B cell (primary cell): ENCODE results near the gene HFE. TPM values are rescaled to one million over a fixed set of nuclear protein-coding genes. Genes with fewer than 3 reads are reported as not detected.

Experiments used
- ATAC-seq: fragments of 200-7000 bp; cut with Tn5 transposase; one replicate; pipeline ENCODE4 v1.10.0; 2021; ENCODE audit warnings: low read depth, mild to moderate bottlenecking, moderate number of reproducible peaks, moderate library complexity
- CTCF ChIA-PET: fragments of 350-600 bp; sonication (Branson Sonifier 250); formaldehyde crosslinking; loops from one replicate; lab custom pipeline; 2021; ENCODE audit warnings: antibody characterized with exemption, inconsistent platforms; lab: Charles Lee
- POLR2A ChIA-PET: fragments of 350-600 bp; sonication (Branson Sonifier 250); formaldehyde crosslinking; loops from one replicate; lab custom pipeline; 2021; ENCODE audit warnings: antibody characterized with exemption; lab: Charles Lee
- DNase-seq: peaks from one replicate; pipeline ENCODE4 v3.0.0; 2013
- H2AFZ ChIP-seq: 2 replicates; pipeline ENCODE4 v1.6.1; 2012; ENCODE audit warnings: mild to moderate bottlenecking, low read depth, low read length; ENCODE audit not compliant: insufficient read depth, poor library complexity, severe bottlenecking
- H3K27ac ChIP-seq, 2 donors: 1 replicate in 1 of 2; 2 replicates in 1 of 2; pipeline ENCODE4 v1.5.1; 2012 to 2013; ENCODE audit warnings: low read length in 2 of 2, mild to moderate bottlenecking in 2 of 2, moderate library complexity in 1 of 2
- H3K27me3 ChIP-seq, 4 experiments: fragments of 200-600 bp in 1 of 4; sonication (generic) in 1 of 4; replicated peaks in 1 of 4; 1 replicate in 2 of 4; 2 replicates in 2 of 4; pipeline versions ENCODE4 v1.6.1 to v1.7.0; 2013 to 2016; ENCODE audit warnings: low read length in 3 of 4, mild to moderate bottlenecking in 2 of 4, mixed read lengths in 1 of 4, moderate library complexity in 1 of 4; ENCODE audit not compliant: insufficient read depth in 4 of 4, control insufficient read depth in 3 of 4; ENCODE audit errors: control extremely low read depth in 1 of 4
- H3K36me3 ChIP-seq, 2 experiments: replicated peaks in 1 of 2; 1 replicate in 1 of 2; 2 replicates in 1 of 2; pipeline versions ENCODE4 v1.6.1 to v1.7.1; 2013; ENCODE audit warnings: low read length in 1 of 2; ENCODE audit not compliant: insufficient read depth in 2 of 2, control insufficient read depth in 1 of 2; ENCODE audit errors: control extremely low read depth in 1 of 2, extremely low read depth in 1 of 2
- H3K4me1 ChIP-seq, 2 donors: fragments of 200-600 bp in 1 of 2; sonication (generic) in 1 of 2; 1 replicate in 1 of 2; 2 replicates in 1 of 2; pipeline versions ENCODE4 v1.5.1 to v1.6.1; 2013 to 2017; ENCODE audit warnings: low read length in 2 of 2; ENCODE audit not compliant: control insufficient read depth in 2 of 2, insufficient read depth in 2 of 2
- H3K4me2 ChIP-seq: replicated peaks from 2 replicates; pipeline ENCODE3; 2012; ENCODE audit warnings: mild to moderate bottlenecking, low read depth, low read length; ENCODE audit not compliant: poor library complexity, severe bottlenecking
- H3K4me3 ChIP-seq, 5 experiments: fragments of 200-600 bp in 1 of 5; sonication (generic) in 1 of 5; 1 replicate in 3 of 5; 2 replicates in 2 of 5; pipeline versions ENCODE4 v1.5.1 to v1.7.0; 2011 to 2016; ENCODE audit warnings: low read length in 4 of 5, mild to moderate bottlenecking in 4 of 5, low read depth in 2 of 5, control low read depth in 1 of 5, moderate library complexity in 1 of 5; ENCODE audit not compliant: insufficient read depth in 1 of 5; ENCODE audit errors: control extremely low read depth in 1 of 5, extremely low read depth in 1 of 5
- H3K79me2 ChIP-seq: fragments of 200-600 bp; sonication (generic); one replicate; pipeline ENCODE4 v1.6.0; 2016; ENCODE audit warnings: low read length; ENCODE audit not compliant: control insufficient read depth, insufficient read depth
- H3K9ac ChIP-seq: fragments of 200-600 bp; sonication (generic); 2 replicates; pipeline ENCODE4 v1.6.1; 2017; ENCODE audit warnings: mild to moderate bottlenecking, low read length, moderate library complexity
- H3K9me3 ChIP-seq, 3 donors: one replicate each; pipeline versions ENCODE4 v1.6.1 to v1.7.1; 2013; ENCODE audit warnings: low read length in 2 of 3; ENCODE audit not compliant: control insufficient read depth in 2 of 3, insufficient read depth in 1 of 3; ENCODE audit errors: control extremely low read depth in 1 of 3
- H4K20me1 ChIP-seq: 2 replicates; pipeline ENCODE4 v1.6.0; 2012; ENCODE audit warnings: mild to moderate bottlenecking, low read length; ENCODE audit not compliant: insufficient read depth, control insufficient read depth, poor library complexity, severe bottlenecking
- H3K27ac Mint-ChIP-seq: one replicate; pipeline ENCODE4 v1.8.0; 2021; ENCODE audit warnings: mixed read lengths
- H3K27me3 Mint-ChIP-seq: one replicate; pipeline ENCODE4 v1.8.0; 2021; ENCODE audit warnings: mixed read lengths
- H3K4me1 Mint-ChIP-seq: one replicate; pipeline ENCODE4 v1.8.0; 2021; ENCODE audit warnings: mixed read lengths
- H3K4me3 Mint-ChIP-seq: one replicate; pipeline ENCODE4 v1.8.0; 2021; ENCODE audit warnings: mixed read lengths
- H3K9me3 Mint-ChIP-seq: one replicate; pipeline ENCODE4 v1.8.0; 2022; ENCODE audit warnings: mixed read lengths; ENCODE audit not compliant: insufficient read depth
- EZH2 ChIP-seq: IDR thresholded peaks from 2 replicates; pipeline ENCODE4 v1.6.1; 2012; ENCODE audit warnings: borderline replicate concordance, low read depth, mild to moderate bottlenecking, moderate library complexity, low read length; ENCODE audit not compliant: insufficient read depth, poor library complexity, severe bottlenecking
- WGBS: methylation state at CpG from one replicate; pipeline ENCODE4 v1.1.5; 2013; ENCODE audit warnings: missing lambda C conversion rate; ENCODE audit not compliant: insufficient coverage; 5-methylcytosine and 5-hydroxymethylcytosine counted together
- intact Hi-C: fragments of 100-400 bp; cut with micrococcal nuclease; formaldehyde crosslinking; loops from one replicate; pipeline ENCODE4 v1.10.0; 2022
- polyA plus RNA-seq: library from polyadenylated mRNA; depleted of rRNA; stranded (reverse); fragments of >200 nt; gene quantifications from 2 replicates; pipeline ENCODE4 v1.2.3, GENCODE V29; 2012
- total RNA-seq, 2 donors: library from RNA; stranded (reverse); fragments of 120-200 nt in 1 of 2; gene quantifications; 1 replicate in 1 of 2; 2 replicates in 1 of 2; pipeline versions ENCODE4 v1.2.3 to v1.2.4, GENCODE V29; 2013 to 2022
- TF ChIP-seq, protein P1 (sequence below): fragments of 200-600 bp; IDR thresholded peaks from one replicate; pipeline ENCODE4 v1.8.0; 2022; ENCODE audit warnings: antibody characterized with exemption, mild to moderate bottlenecking

The HFE gene
- total and polyA plus RNA-seq, 2 donors (not counting 1 experiment from before 2014, with no cell fraction given), result 5.9 to 6.3 TPM

DNA sequence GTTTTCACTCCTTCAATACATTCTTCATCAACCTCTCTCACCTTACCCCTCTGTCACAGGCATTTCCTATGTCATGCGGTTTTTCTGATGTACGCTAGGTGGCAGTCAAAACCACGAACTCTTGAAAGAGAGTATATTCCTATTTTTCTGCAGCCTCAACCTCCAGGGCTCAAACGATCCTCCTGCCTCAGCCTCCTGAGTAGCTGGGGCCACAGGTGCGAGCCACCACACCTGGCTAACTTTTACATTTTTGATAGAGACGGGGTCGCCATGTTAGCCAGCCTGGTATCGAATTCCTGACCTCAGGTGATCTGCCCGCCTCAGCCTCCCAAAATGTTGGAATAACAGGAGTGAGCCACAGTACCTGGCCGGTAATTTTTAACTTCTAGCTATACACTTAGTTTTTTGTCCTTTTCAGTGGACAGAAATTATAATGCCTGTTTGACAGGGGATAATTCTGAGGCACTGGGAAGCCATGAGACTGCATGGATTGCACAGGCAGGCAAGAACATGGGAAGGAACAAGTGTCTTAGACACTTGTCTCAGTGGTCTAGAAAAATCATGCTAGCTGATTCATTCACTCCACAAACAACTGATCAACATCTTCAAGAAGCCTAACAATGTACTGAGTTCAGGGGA lies 22.5 kb upstream of the HFE start:
- Histone ChIP-seq H3K27ac (no peak overlapping the region), H3K4me1 (peaks cover 0 to 4% of the 10 kb centered on the region in 2 donors), H3K4me2 (no peak overlapping the region), H3K36me3 (no peaks in the 10 kb centered on the region), H3K9ac (no peak overlapping the region), H3K79me2 (no peaks in the 10 kb centered on the region), H3K4me3 (no peak overlapping the region), H3K27me3 (no peaks in the 10 kb centered on the region), H2AFZ (no peak overlapping the region), H3K9me3 (peaks cover 0 to 3% (median 0%) of the 10 kb centered on the region in 3 donors), H4K20me1 (no peaks in the 10 kb centered on the region)
- H3K4me3 Mint-ChIP-seq, result no peak overlapping the region
- H3K27me3 Mint-ChIP-seq, result no peaks in the 10 kb centered on the region
- intact Hi-C loops, result loop anchor here (1.0 to 2.0 kb wide), 2 partner anchors 33 to 58 kb away; a partner anchor contains a TSS
- peak overlapping the region; percentile 55 for H3K27ac Mint-ChIP-seq
- ChIA-PET CTCF (interaction anchor here (1.1 to 14.0 kb wide), 7 partner anchors 17 to 531 kb away, joined by 3 to 605 read pairs (median 10); partner anchors contain the start of gene HFE), POLR2A (interaction anchor here (1.2 kb wide), 1 partner anchor 92 kb away, joined by 3 read pairs; a partner anchor contains a TSS)
- 33% methylated on average over 9 of the region's 10 CpGs for WGBS
- ATAC-seq (peak; percentile 77), DNase-seq (peak; percentile 73)
- peaks cover 7% of the 10 kb centered on the region for H3K4me1 Mint-ChIP-seq
- TF ChIP-seq EZH2, result no peak
- TF ChIP-seq, protein P1, sequence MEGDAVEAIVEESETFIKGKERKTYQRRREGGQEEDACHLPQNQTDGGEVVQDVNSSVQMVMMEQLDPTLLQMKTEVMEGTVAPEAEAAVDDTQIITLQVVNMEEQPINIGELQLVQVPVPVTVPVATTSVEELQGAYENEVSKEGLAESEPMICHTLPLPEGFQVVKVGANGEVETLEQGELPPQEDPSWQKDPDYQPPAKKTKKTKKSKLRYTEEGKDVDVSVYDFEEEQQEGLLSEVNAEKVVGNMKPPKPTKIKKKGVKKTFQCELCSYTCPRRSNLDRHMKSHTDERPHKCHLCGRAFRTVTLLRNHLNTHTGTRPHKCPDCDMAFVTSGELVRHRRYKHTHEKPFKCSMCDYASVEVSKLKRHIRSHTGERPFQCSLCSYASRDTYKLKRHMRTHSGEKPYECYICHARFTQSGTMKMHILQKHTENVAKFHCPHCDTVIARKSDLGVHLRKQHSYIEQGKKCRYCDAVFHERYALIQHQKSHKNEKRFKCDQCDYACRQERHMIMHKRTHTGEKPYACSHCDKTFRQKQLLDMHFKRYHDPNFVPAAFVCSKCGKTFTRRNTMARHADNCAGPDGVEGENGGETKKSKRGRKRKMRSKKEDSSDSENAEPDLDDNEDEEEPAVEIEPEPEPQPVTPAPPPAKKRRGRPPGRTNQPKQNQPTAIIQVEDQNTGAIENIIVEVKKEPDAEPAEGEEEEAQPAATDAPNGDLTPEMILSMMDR, result peak; percentile 89
- H3K9me3 Mint-ChIP-seq, result no peaks in the 10 kb centered on the region

DNA sequence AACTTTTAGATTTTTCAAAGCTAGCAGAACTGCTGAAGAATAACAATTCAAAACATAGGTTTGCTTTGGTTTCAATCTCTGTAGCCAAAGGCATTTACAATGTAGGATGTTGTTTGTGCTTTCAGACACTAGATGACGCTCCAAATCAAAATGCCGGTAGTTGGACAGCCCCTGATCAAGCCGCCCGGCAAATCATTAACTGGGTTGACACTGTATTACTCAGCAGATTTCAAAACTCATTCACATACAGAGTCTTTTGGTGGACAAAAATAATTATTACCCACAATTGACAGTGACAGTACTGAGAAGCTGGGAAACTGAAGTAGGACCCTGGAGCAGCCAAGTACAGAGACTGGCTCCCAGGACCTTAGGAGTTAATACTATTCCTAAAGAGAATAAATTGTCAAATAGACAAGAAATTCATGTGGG lies 21.3 kb upstream of the HFE start:
- Histone ChIP-seq H3K4me1 (peaks cover 0 to 4% of the 10 kb centered on the region in 2 donors), H3K9ac (no peak overlapping the region), H3K4me3 (no peak overlapping the region), H2AFZ (no peak overlapping the region), H4K20me1 (no peaks in the 10 kb centered on the region), H3K79me2 (no peaks in the 10 kb centered on the region), H3K36me3 (no peaks in the 10 kb centered on the region), H3K27ac (no peak overlapping the region), H3K4me2 (peak overlapping the region; percentile 23), H3K9me3 (peaks cover 0 to 3% (median 0%) of the 10 kb centered on the region in 3 donors), H3K27me3 (peaks cover 0 to 2% (median 0%) of the 10 kb centered on the region in 4 experiments)
- no CpG with 5 or more reads among the region's 4 CpGs for WGBS
- CTCF ChIA-PET, result interaction anchor here (0.5 to 14.0 kb wide), 13 partner anchors 9 to 530 kb away, joined by 3 to 605 read pairs (median 3); partner anchors contain the start of gene HFE
- no peak overlapping the region for H3K4me3 Mint-ChIP-seq
- no peak overlapping the region for H3K27ac Mint-ChIP-seq
- no peaks in the 10 kb centered on the region for H3K9me3 Mint-ChIP-seq
- POLR2A ChIA-PET, result interaction anchor here (0.7 to 0.9 kb wide), 2 partner anchors 28 to 29 kb away, joined by 4 to 6 read pairs; no protein-coding TSS in a partner anchor
- H3K27me3 Mint-ChIP-seq, result no peaks in the 10 kb centered on the region
- peaks cover 7% of the 10 kb centered on the region for H3K4me1 Mint-ChIP-seq
- peak; percentile 88 for ATAC-seq
- TF ChIP-seq, protein P1, result peak; percentile 90
- TF ChIP-seq EZH2, result no peak
- intact Hi-C loops, result loop anchor here (1.0 to 2.0 kb wide), 2 partner anchors 10 to 57 kb away; a partner anchor contains a TSS
- peak; percentile 83 for DNase-seq
